ENCODE measurements around the gene CUEDC1.

The CUEDC1 gene, protein sequence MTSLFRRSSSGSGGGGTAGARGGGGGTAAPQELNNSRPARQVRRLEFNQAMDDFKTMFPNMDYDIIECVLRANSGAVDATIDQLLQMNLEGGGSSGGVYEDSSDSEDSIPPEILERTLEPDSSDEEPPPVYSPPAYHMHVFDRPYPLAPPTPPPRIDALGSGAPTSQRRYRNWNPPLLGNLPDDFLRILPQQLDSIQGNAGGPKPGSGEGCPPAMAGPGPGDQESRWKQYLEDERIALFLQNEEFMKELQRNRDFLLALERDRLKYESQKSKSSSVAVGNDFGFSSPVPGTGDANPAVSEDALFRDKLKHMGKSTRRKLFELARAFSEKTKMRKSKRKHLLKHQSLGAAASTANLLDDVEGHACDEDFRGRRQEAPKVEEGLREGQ

GRCh38 chr17:57955183-57955931, at the start of gene CUEDC1:
Gene CUEDC1 (minus strand): TSS chr17:57955412. CDS start chr17:57885564, 69,848 bp downstream.
- DNase-seq (ENCODE audit: low read depth): peak; percentile 42

GRCh38 chr17:58004060-58004459, 48.8 kb upstream of the CUEDC1 start:
- no peak for DNase-seq (ENCODE audit: low read depth)

- DNase-seq (ENCODE audit: low read depth): no peak
Measured at GRCh38 chr17:58002973-58003372, 47.8 kb upstream of the CUEDC1 start.

DNA sequence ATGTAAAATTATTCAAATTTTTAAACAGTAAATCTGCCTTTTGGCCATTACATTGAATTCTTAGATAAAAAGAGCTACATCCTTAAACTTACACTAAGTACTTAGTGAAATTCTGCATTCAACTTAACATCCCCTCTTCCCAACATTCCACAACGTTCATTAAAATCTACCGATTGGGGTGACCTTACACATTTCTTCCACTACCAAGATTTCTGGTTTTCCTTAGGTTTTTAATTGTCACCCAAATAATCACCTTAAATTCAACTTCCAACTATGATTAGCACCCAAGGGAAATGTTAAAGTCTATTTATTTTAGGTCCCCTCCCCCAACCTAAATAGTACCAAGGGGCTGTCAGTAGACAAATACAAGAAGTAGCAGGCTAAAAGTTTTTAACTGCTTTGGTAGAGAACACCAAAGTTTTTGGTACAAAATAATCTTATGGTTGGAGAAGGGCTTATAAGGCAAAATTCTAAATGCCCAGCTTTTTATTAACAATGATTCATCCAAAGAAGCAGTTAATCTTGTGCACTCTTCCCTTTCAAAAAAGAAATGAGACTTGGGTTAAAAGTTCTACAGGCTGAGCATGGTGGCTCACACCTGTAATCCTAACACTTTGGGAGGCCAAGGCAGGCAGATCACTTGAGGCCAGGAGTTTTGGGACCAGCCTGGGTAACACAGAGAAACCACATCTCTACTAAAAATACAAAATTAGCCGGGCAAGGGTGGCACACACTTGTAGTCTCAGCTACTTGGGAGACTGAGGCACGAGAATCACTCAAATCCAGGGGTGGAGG, 47.1 kb upstream of the CUEDC1 start:
- DNase-seq (ENCODE audit: low read depth): no peak

GRCh38 chr17:58001461-58002124, 46.4 kb upstream of the CUEDC1 start:
- DNase-seq (ENCODE audit: low read depth): no peak

DNA sequence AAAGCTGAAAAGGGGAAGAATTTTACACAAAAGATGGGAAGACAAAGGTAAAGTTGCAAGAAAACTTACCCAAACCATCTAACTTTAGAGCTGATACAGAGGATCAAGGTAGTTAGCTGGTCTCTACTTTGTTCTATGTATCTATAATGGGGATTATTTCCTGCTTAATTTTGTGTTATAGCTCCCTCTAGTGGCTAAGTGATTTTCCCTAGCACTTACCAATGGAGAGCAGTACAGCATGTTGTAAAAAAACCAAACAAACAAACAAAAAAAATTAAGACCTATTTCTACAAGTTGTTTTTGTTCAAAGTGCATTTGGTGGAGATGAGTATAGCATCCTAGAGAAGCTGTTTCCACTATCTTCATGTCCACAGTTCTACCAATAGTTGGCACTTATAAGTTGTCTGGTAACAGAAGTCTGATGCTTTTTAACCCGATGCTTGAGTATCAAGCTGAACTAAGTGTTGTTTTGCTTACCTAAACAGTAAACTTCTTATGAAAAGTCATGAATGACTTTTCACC, 44.3 kb upstream of the CUEDC1 start:
- no peak for DNase-seq (ENCODE audit: low read depth)

DNA sequence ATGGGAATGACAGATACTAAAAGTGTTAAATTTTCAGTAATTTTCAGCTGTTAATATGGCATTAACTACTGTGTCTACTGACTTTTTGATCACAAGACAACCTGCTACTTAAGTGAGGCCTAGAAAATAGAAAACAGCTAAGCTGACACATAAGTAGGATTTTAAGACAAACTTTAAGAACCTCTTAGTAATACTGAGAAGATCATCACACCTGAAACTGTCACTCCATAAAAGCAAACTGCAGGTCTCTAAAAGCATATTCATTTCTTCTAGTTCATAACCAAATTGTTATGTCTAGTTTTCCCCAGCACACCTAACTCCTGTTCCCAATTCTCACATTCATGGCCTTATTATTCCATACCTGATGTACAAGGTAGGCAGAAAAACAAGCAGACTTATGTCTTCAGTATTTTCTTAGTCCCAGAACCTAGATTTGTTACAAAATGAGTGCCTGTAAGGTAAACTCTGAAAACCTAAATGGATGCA, 43.8 kb upstream of the CUEDC1 start:
- no peak for DNase-seq (ENCODE audit: low read depth)

DNA sequence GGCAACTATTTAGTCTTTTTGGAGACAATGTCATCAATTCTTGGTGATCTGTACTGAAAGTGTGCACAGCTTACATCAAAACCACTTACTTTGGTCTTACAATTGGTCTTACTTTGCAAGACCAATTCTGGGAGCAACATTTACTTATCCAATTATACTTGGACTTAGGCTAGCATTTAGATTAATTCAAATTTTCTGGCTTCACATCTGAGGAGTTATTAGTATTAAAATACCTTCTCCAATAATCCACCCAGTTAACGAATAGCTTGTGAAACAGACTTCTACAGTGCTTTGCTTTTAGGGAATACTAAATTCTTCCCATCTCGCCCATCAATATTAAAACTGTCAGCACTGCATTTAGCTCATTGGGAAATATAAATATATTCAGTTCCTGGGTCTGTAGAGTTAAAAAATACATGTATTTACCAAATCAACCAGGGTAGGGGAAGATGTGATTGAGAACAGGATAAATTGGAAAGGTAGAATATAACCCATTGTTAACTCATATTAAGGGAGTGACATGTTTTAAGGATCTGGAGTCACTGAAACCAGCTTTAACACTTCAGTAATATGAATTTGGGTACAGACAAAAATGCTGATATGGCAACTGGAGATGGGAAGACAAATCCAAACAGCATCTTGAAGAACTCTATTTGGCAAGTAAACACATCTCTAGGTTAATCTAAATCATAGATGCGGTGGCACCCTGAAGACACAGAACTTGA, 42.0 kb upstream of the CUEDC1 start:
- no peak for DNase-seq (ENCODE audit: low read depth)

DNA sequence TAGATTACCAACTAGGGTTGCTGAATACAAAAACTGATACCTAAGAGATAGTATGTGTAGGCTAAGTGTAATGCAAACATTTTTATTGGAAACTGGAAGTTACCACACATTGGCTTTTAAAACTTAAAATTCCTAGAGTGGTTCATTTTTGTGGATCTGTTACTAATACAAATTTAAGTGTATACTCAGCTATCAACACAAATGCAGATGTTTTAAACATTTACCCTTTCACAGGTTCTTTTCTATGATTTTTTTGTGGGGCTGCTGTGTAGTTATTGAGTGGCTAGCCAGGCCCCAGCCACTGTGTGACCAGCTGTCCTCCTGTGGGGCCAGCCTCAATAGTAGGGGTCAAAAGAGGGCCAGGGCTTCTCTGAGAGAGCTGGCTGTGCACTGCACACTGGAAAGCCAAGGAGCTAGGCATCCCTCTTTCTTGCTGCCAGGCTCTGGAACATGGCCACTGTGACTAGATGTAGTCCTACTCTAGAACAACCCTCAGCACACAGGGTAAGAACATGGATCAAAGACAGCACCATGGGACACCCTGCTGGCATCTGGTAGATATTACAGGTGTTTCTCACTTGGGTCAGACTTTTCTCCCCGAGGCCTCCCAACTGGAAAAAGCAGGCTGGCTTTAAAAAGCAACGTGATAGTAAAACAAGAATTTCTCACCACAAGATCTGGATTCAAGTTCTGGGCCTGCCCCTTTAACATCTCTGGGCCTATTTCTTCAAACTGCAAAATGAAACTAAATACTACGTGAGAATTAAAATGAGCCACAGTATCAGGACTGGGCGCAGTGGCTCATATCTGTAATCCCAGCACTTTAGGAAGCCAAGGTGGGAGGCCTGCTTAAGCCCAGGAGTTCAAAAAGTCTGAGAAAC, 40.1 kb upstream of the CUEDC1 start:
- no peak for DNase-seq (ENCODE audit: low read depth)

GRCh38 chr17:57994436-57994835, 39.2 kb upstream of the CUEDC1 start:
- no peak for DNase-seq (ENCODE audit: low read depth)

DNA sequence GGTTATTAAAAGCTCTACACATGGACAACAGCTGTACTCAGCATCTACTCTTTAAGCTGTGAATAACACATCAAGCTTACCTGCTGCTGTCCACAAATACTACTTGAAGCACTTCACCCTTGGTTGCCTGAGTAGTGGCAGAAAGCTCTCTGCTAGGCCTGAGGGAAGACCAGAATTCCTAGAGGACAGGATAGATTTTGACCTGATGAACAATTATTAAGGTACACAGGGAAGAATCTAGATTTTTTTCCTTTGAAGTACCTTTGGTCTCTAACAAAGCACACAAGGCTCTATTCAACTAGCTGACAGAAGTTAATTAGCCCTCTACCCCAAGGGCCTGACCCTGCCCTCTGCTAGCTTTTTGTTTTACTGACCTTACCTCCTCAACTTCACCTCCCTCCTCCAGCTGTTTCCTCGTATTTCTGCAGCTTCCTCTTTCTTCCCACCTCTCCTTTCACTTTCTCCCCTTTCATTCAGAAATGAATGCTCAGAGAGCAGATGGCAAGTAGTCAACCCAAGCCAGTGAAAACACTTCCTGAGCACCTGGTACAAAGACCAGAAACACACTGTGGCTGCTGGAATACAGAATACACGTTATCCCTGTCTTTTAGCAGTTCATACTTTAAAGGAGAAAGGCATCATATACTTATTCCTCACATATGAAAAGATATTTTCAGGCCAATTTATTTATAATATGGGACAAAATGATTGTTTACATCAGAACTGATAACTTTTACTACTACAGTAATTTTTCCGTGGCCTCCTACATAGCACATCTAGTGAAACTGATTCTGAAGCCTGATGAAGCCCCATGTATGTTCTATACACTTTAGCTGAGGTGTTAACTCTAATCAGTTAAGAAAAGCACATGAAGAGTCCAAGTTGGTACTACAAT, 38.5 kb upstream of the CUEDC1 start:
- no peak for DNase-seq (ENCODE audit: low read depth)

GRCh38 chr17:57991537-57991936, 36.3 kb upstream of the CUEDC1 start:
- DNase-seq (ENCODE audit: low read depth): no peak

GRCh38 chr17:57990037-57990436, 34.8 kb upstream of the CUEDC1 start:
- DNase-seq (ENCODE audit: low read depth): no peak

DNA sequence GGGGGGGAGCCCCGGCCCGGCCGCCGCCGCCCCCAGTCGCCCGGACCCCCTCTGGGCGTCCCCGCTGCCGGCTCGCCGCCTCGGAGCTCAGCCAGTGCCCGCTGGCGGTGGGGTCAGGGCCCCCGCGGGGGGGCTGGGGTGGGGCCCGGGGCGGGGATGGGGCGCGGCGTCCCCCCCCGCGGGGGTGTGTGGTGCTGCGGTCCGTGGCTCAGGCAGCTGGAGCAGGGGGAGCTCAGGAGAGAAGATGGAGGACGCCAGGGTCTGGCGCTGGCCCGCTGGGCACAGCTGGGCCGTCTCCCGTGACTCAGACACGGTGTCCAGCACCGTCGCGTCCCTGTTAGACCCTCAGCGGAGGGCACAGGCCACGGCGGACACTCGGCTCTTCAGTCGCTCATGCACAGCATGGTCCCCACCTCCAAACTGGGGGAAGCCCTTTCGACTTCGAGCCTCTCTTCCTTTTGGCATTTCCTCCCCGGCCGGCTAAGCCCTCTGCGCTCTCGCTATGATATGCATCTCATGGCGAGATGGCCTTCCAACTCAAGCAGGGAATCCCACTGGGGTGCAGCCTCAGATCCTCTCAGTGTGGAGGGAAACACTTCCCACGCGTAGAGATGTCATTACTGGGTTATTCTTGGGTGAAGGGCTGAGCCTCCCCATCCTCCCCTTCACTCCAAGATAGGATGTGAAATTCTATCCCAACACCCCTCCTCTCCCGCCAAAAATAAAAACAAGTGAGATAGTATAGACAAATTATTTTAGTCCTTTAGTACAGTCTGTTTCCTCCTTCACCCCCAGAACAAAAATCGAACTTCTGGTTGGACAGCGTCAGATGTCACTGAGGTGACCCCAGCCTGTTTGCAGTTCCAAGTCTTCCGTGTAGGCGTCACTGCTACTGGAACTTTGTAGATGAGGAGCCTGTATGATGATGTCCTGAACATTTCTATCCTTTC, 33.4 kb upstream of the CUEDC1 start:
- DNase-seq (ENCODE audit: low read depth): no peak

- peak; percentile 71 for DNase-seq (ENCODE audit: low read depth)
Measured at GRCh38 chr17:57987581-57988300, 32.5 kb upstream of the CUEDC1 start, which contains the start of gene VEZF1. Gene VEZF1 (minus strand): TSS chr17:57988254. CDS start chr17:57988111, 143 bp downstream.

GRCh38 chr17:57986841-57987580, 31.8 kb upstream of the CUEDC1 start:
- peak; percentile 19 for DNase-seq (ENCODE audit: low read depth)

All from stimulated activated CD8-positive, alpha-beta memory T cell treated with anti-CD3 and anti-CD28 coated beads, Interleukin-12 subunit alpha, Interleukin-12 subunit beta, amount 100 ng/mL, for 4 hours (primary cell).